ENCODE measurements around the gene AQP10.

GRCh38 chr1:154371436-154371835 lies 50.5 kb downstream of the AQP10 start:
- TF ChIP-seq EZH2 (IDR thresholded peaks at IDR 0.05; ENCODE audit: low read depth) (no peak), CTCF (conservative IDR thresholded peaks at IDR 0.05) (no peak)

All from PC-9 (cell line).